RWPE1 (cell line): ENCODE results near the gene ESYT2.

Experiments used
- CTCF ChIA-PET: fragments of 350-600 bp; sonication (Branson Sonifier 250); formaldehyde crosslinking; extraction: SDS; loops from one replicate; lab custom pipeline; 2021; lab: Yijun Ruan, JAX
- POLR2A ChIA-PET: fragments of 400-600 bp; formaldehyde crosslinking; extraction: SDS; loops from one replicate; lab custom pipeline; 2020; ENCODE audit warnings: antibody characterized with exemption; ENCODE audit not compliant: low non-redundant PET; lab: Yijun Ruan, JAX
- DNase-seq: peaks from one replicate; pipeline ENCODE4 v3.0.0; 2012; ENCODE audit warnings: low spot score
- H3K27ac ChIP-seq: fragments of 450-650 bp; 2 replicates; pipeline ENCODE4 v1.5.1; 2017
- CTCF ChIP-seq: fragments of 450-650 bp; conservative IDR thresholded peaks from 2 replicates; pipeline ENCODE4 v1.5.1; 2017; ENCODE audit warnings: low read depth, mild to moderate bottlenecking

The ESYT2 gene

GRCh38 chr7:158740657-158741293, 88.5 kb downstream of the ESYT2 start:
- DNase-seq: peak; percentile 58
- peak overlapping the region; percentile 45 for H3K27ac ChIP-seq
- no peak for TF ChIP-seq CTCF
- ChIA-PET CTCF (no interaction called here), POLR2A (interaction anchor here (0.5 kb wide), 1 partner anchor 57 kb away, joined by 3 read pairs; no protein-coding TSS in a partner anchor)

DNA sequence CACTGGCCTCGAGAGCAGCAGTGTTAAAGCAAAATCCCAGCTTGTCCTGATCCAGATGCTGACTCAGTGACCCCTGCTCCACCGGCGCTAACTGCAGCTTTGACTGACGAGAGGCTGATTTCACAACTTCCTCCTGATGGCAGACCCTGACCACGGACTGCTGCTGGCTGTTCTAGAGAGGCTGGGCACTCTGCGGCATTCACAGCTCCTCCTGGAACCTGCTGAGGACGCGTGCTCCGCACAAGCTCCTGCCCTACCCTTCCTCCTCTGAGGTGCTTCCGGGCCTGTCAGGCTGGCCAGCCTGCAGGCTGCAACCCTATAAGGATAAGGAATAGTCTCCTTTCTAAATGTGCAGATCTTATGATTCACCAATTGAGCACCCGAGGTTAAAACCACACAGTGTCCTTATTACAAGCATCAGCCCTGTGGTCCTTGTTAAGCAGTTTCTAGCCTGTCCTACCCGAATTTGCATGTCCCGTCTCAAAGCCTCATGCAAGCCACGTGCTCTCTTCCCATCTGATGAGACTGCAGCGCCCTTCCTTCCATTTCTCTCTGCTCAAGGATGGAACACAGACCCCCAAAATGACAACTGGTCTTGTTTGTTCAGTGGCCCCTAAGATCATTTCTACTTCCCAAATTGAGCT, 89.2 kb downstream of the ESYT2 start:
- H3K27ac ChIP-seq: peak overlapping the region; percentile 43
- ChIA-PET CTCF (no interaction called here), POLR2A (interaction anchor here (0.5 kb wide), 1 partner anchor 56 kb away, joined by 3 read pairs; no protein-coding TSS in a partner anchor)
- peak; percentile 21 for DNase-seq
- TF ChIP-seq CTCF: no peak

DNA sequence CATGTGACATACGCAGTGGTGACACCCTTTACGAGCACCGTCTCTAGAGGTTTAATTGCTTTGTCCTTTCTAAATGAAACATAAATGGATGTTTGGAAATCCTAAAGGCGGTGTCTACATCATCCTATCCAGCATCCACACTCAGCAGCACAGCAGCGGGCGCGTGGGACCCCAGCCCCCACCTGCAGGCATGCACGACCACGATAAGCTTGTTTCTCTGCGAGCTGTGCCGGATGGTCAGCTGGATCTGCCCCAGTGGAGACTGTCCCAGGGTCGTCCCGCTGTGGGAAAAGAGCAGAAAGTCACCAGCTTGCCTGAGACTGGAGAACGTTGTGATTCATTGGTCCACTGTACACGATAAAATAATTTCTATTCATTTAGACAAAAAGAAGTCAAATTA, 90.5 kb downstream of the ESYT2 start:
- CTCF ChIA-PET: no interaction called here
- no peak for DNase-seq
- no peak for TF ChIP-seq CTCF
- POLR2A ChIA-PET: no interaction called here
- H3K27ac ChIP-seq: no peak overlapping the region

- DNase-seq: no peak
Measured at GRCh38 chr7:158737064-158737695, 92.1 kb downstream of the ESYT2 start.

DNA sequence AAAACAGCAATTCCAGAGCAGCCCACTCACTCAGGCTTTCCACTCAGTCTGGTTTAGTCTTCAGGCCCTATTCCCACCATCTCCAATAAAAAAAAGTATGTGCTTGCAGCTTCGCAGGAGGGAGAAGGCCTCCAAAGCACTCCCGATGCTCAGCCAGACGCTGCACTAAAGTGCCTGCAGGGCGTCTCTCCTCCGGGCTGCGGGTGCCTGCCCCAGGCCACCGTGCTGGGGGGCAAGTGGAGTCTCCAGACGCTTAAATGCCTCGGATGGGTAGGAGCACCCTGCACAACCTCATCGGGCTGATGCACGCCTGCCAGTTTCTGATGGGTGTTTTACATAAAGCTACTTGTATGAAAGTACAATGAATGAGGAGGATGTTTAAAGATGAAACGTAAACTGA, 93.4 kb downstream of the ESYT2 start:
- no peak overlapping the region for H3K27ac ChIP-seq
- ChIA-PET CTCF (no interaction called here), POLR2A (no interaction called here)
- no peak for TF ChIP-seq CTCF
- no peak for DNase-seq

More at GRCh38 chr7:158737064-158737695, 92.1 kb downstream of the ESYT2 start:
- H3K27ac ChIP-seq: no peak overlapping the region
- ChIA-PET POLR2A (no interaction called here), CTCF (no interaction called here)
- no peak for TF ChIP-seq CTCF

- ChIA-PET CTCF (no interaction called here), POLR2A (no interaction called here)
- no peak overlapping the region for H3K27ac ChIP-seq
- TF ChIP-seq CTCF: no peak
- peak; percentile 34 for DNase-seq
Measured at GRCh38 chr7:158734861-158735260, 94.4 kb downstream of the ESYT2 start.
